HepG2 (cell line): ENCODE data around the gene PSMB11. TPM values are rescaled to one million over a fixed set of nuclear protein-coding genes. Genes with fewer than 3 reads are reported as not detected.
A peak's percentile ranks its signal among the peaks of the same experiment; 100 is the strongest.

Experiments
- ATAC-seq: fragments of 200-7000 bp; cut with Tn5 transposase; 3 replicates; pipeline ENCODE4 v1.9.1; 2020; ENCODE audit warnings: mild to moderate bottlenecking, moderate library complexity
- BruUV-seq: library from RNA; stranded (reverse); fragments of 400-500 nt; replicated peaks from 2 replicates; lab custom pipeline; 2021; lab: Mats Ljungman, UMichigan
- CTCF ChIA-PET: fragments of 300-600 bp; formaldehyde crosslinking; extraction: SDS; loops from one replicate; lab custom pipeline; 2021; ENCODE audit warnings: low total read pairs, inconsistent platforms, low intra/inter-chr PET ratio; lab: Yijun Ruan, JAX
- POLR2A ChIA-PET: fragments of 350-600 bp; sonication (Branson Sonifier 250); formaldehyde crosslinking; loops from one replicate; lab custom pipeline; 2020; ENCODE audit warnings: antibody characterized with exemption, inconsistent platforms; lab: Yijun Ruan, JAX
- DNase-seq: peaks from one replicate; pipeline ENCODE4 v3.0.0-alpha.2; 2015; ENCODE audit warnings: low spot score
- FAIRE-seq: peaks from 3 replicates; lab custom pipeline; 2011; peaks lifted over from hg19 to GRCh38; lab: Jason Lieb, UNC
- H2AFZ ChIP-seq: one replicate; pipeline ENCODE4 v1.6.1; 2011; ENCODE audit warnings: low read length, inconsistent platforms
- H3K27ac ChIP-seq: fragments of 300-600 bp; 3 replicates; pipeline ENCODE4 v1.8.0; 2011; ENCODE audit warnings: mixed run types, mild to moderate bottlenecking, mixed read lengths, low read length, inconsistent platforms; ENCODE audit not compliant: insufficient read depth; ENCODE audit errors: extremely low read length
- H3K27me3 ChIP-seq, 2 experiments: fragments of 200-600 bp in 1 of 2; 2 replicates in 1 of 2; 3 replicates in 1 of 2; pipeline versions ENCODE4 v1.6.0 to v1.8.0; 2011; ENCODE audit warnings: low read length in 2 of 2, mild to moderate bottlenecking in 2 of 2, moderate library complexity in 2 of 2, inconsistent platforms in 1 of 2; ENCODE audit not compliant: insufficient read depth in 2 of 2, control insufficient read depth in 1 of 2
- H3K36me3 ChIP-seq, 2 experiments: fragments of 200-600 bp in 1 of 2; replicated peaks in 1 of 2; 2 replicates in 1 of 2; 3 replicates in 1 of 2; pipeline versions ENCODE4 v1.5.1 to v1.8.0; 2011; ENCODE audit warnings: low read length in 2 of 2, inconsistent platforms in 1 of 2; ENCODE audit not compliant: insufficient read depth in 2 of 2, control insufficient read depth in 1 of 2
- H3K4me1 ChIP-seq: 2 replicates; pipeline ENCODE4 v1.5.1; 2012; ENCODE audit warnings: low read length, inconsistent platforms; ENCODE audit not compliant: insufficient read depth
- H3K4me2 ChIP-seq: 2 replicates; pipeline ENCODE4 v1.6.0; 2011; ENCODE audit warnings: low read depth, low read length, inconsistent platforms
- H3K4me3 ChIP-seq, 3 experiments: fragments of 200-600 bp in 1 of 3; sonication (generic), shearing (Covaris generic) in 1 of 3; replicated peaks in 1 of 3; 2 replicates each; pipeline ENCODE4 v1.5.1; 2011 to 2016; ENCODE audit warnings: low read length in 3 of 3, inconsistent platforms in 2 of 3, low read depth in 2 of 3, mild to moderate bottlenecking in 2 of 3, control low read depth in 1 of 3, mixed read lengths in 1 of 3; ENCODE audit not compliant: insufficient read depth in 1 of 3
- H3K79me2 ChIP-seq: one replicate; pipeline ENCODE4 v1.6.1; 2011; ENCODE audit warnings: low read length, inconsistent platforms; ENCODE audit not compliant: insufficient read depth
- H3K9ac ChIP-seq: 2 replicates; pipeline ENCODE4 v1.6.0; 2011; ENCODE audit warnings: mild to moderate bottlenecking, low read depth, low read length, inconsistent platforms; ENCODE audit not compliant: insufficient read depth
- H3K9me3 ChIP-seq: 2 replicates; pipeline ENCODE4 v1.5.1; 2012; ENCODE audit warnings: mild to moderate bottlenecking, low read length
- H4K20me1 ChIP-seq: 2 replicates; pipeline ENCODE4 v1.6.0; 2011; ENCODE audit warnings: inconsistent platforms, mild to moderate bottlenecking, low read length, moderate library complexity; ENCODE audit not compliant: insufficient read depth
- DZIP1 ChIP-seq: sonication (generic); formaldehyde crosslinking; IDR thresholded peaks from 2 replicates; pipeline ENCODE4 v1.5.0; 2020; ENCODE audit warnings: mild to moderate bottlenecking, missing genetic modification reagents
- E2F2 ChIP-seq: sonication (generic); formaldehyde crosslinking; IDR thresholded peaks from 2 replicates; pipeline ENCODE4 v1.4.0; 2020; ENCODE audit warnings: missing genetic modification reagents, borderline replicate concordance
- LBX2 ChIP-seq: sonication (generic); formaldehyde crosslinking; IDR thresholded peaks from 2 replicates; pipeline ENCODE4 v1.5.0; 2020; ENCODE audit warnings: missing genetic modification reagents, mild to moderate bottlenecking, borderline replicate concordance
- NFKB2 ChIP-seq: sonication (generic); formaldehyde crosslinking; IDR thresholded peaks from 2 replicates; pipeline ENCODE4 v1.4.0; 2020; ENCODE audit warnings: missing genetic modification reagents, borderline replicate concordance
- POGZ ChIP-seq: sonication (generic); formaldehyde crosslinking; IDR thresholded peaks from 2 replicates; pipeline ENCODE4 v1.4.0; 2020; ENCODE audit warnings: mild to moderate bottlenecking, missing genetic modification reagents
- POLR2G ChIP-seq: fragments of 200-400 bp; formaldehyde crosslinking; IDR thresholded peaks from 2 replicates; pipeline ENCODE4 v1.6.1; 2018; ENCODE audit warnings: mild to moderate bottlenecking, low read depth, low read length, moderate library complexity
- RBFOX2 ChIP-seq: fragments of 200-400 bp; formaldehyde crosslinking; IDR thresholded peaks from 2 replicates; pipeline ENCODE4 v1.6.1; 2017; ENCODE audit warnings: low read depth, mild to moderate bottlenecking, low read length
- RBM22 ChIP-seq: fragments of 200-400 bp; formaldehyde crosslinking; optimal IDR thresholded peaks from 2 replicates; pipeline ENCODE3; 2017; ENCODE audit warnings: mild to moderate bottlenecking, low read length, moderate library complexity
- ZBTB26 ChIP-seq: IDR thresholded peaks from 2 replicates; pipeline ENCODE4 v1.6.1; 2016; ENCODE audit warnings: missing compliant biosample characterization, missing genetic modification reagents, borderline replicate concordance
- ZBTB38 ChIP-seq: sonication (generic); formaldehyde crosslinking; IDR thresholded peaks from 2 replicates; pipeline ENCODE4 v1.5.1; 2020; ENCODE audit warnings: mild to moderate bottlenecking, missing genetic modification reagents
- ZNF10 ChIP-seq: sonication (generic); formaldehyde crosslinking; IDR thresholded peaks from 2 replicates; pipeline ENCODE4 v1.4.0; 2020; ENCODE audit warnings: mild to moderate bottlenecking, low read depth, missing genetic modification reagents, borderline replicate concordance
- ZNF563 ChIP-seq: sonication (generic); formaldehyde crosslinking; IDR thresholded peaks from 2 replicates; pipeline ENCODE4 v1.8.0; 2022; ENCODE audit warnings: mild to moderate bottlenecking, moderate library complexity, missing genetic modification reagents
- ZNF644 ChIP-seq: IDR thresholded peaks from 2 replicates; pipeline ENCODE4 v1.6.1; 2016; ENCODE audit warnings: low read depth
- ZNF709 ChIP-seq: sonication (generic); formaldehyde crosslinking; IDR thresholded peaks from 2 replicates; pipeline ENCODE4 v1.5.0; 2020; ENCODE audit warnings: mild to moderate bottlenecking, missing genetic modification reagents
- WGBS: methylation state at CpG from one replicate; pipeline ENCODE4 v1.1.6; 2017; ENCODE audit warnings: low lambda C conversion rate; 5-methylcytosine and 5-hydroxymethylcytosine counted together
- in situ Hi-C: cut with HindIII; loops from 2 replicates; pipeline ENCODE4 v1.10.0; 2017; ENCODE audit warnings: low pct_unique_long_range_greater_than_20kb; ENCODE audit not compliant: extremely low pct_ligation_motif_present
- intact Hi-C: fragments of 100-400 bp; cut with micrococcal nuclease; formaldehyde crosslinking; loops from one replicate; pipeline ENCODE4 v1.10.0; 2022; ENCODE audit not compliant: unreplicated experiment
- polyA plus RNA-seq, 8 experiments: library from polyadenylated mRNA; depleted of rRNA in 3 of 8; stranded (reverse) in 7 of 8; unstranded in 1 of 8; fragments of >200 nt; fragmentation: Illumina TruSeq in 4 of 8; extraction: Trizol in 4 of 8; gene quantifications; 2 replicates each; pipeline versions ENCODE4 v1.2.1 to v1.2.3, GENCODE V29; 2011 to 2016; ENCODE audit warnings: low read depth in 4 of 8, missing spikeins in 1 of 8, mixed read lengths in 1 of 8; ENCODE audit not compliant: insufficient read depth in 1 of 8
- total RNA-seq, 5 experiments: library from RNA; depleted of rRNA; stranded (reverse); fragments of >200 nt; fragmentation: Illumina TruSeq; extraction: Trizol; gene quantifications; 2 replicates each; pipeline ENCODE4 v1.2.3, GENCODE V29; 2016; ENCODE audit warnings: low read depth in 1 of 5

Gene PSMB11
- total and polyA plus RNA-seq, 2 of the 13 experiments (the other 11 are each of a cell fraction or from before 2014, with no cell fraction given) = not detected

GRCh38 chr14:23060536-23061260, 18.7 kb downstream of the PSMB11 start:
- Histone ChIP-seq H3K4me1 (peaks cover 25% of the 10 kb centered on the region), H3K79me2 (no peaks in the 10 kb centered on the region), H3K9ac (no peak overlapping the region), H3K4me3 (no peak overlapping the region), H3K9me3 (no peaks in the 10 kb centered on the region), H3K4me2 (no peak overlapping the region), H4K20me1 (peaks cover 13% of the 10 kb centered on the region; the same call in 1 of the 2 replicates), H3K36me3 (peaks cover 51 to 63% of the 10 kb centered on the region in 2 experiments), H3K27me3 (peaks cover 0 to 6% of the 10 kb centered on the region in 2 experiments; a peak in 1 of 5 replicates), H2AFZ (no peak overlapping the region), H3K27ac (no peak overlapping the region)
- no TSS peak for BruUV-seq
- in situ Hi-C loops = no loop called here
- ChIA-PET CTCF (interaction anchor here (1.3 kb wide), 1 partner anchor 9 kb away, joined by 3 read pairs; no protein-coding TSS in a partner anchor), POLR2A (interaction anchor here (2.3 to 6.2 kb wide), 7 partner anchors 8 to 84 kb away, joined by 17 to 70 read pairs (median 42); partner anchors contain the start of genes ACIN1, AJUBA and C14orf119)
- no peak for FAIRE-seq
- ATAC-seq = no peak
- TF ChIP-seq ZBTB38 (CRISPR knock-in tag) (0 out of 2 replicates have a peak, but pooled peaks have one; percentile 8), DZIP1 (peak; percentile 27; the same call in 1 of the 2 replicates), RBFOX2 (0 out of 2 replicates have a peak, but pooled peaks have one; percentile 15), NFKB2 (CRISPR knock-in tag) (0 out of 2 replicates have a peak, but pooled peaks have one; percentile 34), LBX2 (CRISPR knock-in tag) (no peak), ZBTB26 (CRISPR knock-in tag) (no peak), ZNF644 (CRISPR knock-in tag) (no peak), POLR2G (0 out of 2 replicates have a peak, but pooled peaks have one; percentile 27), POGZ (no peak), ZNF709 (CRISPR knock-in tag) (0 out of 2 replicates have a peak, but pooled peaks have one; percentile 43), ZNF563 (CRISPR knock-in tag) (peak; percentile 62; the same call in 1 of the 2 replicates), ZNF10 (0 out of 2 replicates have a peak, but pooled peaks have one; percentile 42), E2F2 (CRISPR knock-in tag) (0 out of 2 replicates have a peak, but pooled peaks have one; percentile 30), RBM22 (peak; percentile 97)
- intact Hi-C loops = no loop called here
- no peak for DNase-seq
- WGBS = 97% methylated on average over 17 of the region's 17 CpGs
